ENCODE results near the gene HSD17B4.
"Not testable (repeated sequence)": the region's sequence is repeated elsewhere in the genome, so short reads cannot be mapped to it uniquely, and the experiment has no call there.

The HSD17B4 gene

GRCh38 chr5:119432674-119433237 lies 19.5 kb upstream of the HSD17B4 start:
- DNase-seq (ENCODE audit: low read depth): not testable (repeated sequence)

GRCh38 chr5:119435436-119436132 lies 16.7 kb upstream of the HSD17B4 start:
- DNase-seq (ENCODE audit: low read depth): peak; percentile 56

GRCh38 chr5:119437785-119438586 lies 14.3 kb upstream of the HSD17B4 start:
- DNase-seq (ENCODE audit: low read depth): not testable (repeated sequence)

- not testable (repeated sequence) for DNase-seq (ENCODE audit: low read depth)
Observed at GRCh38 chr5:119438587-119438917, 13.7 kb upstream of the HSD17B4 start.

GRCh38 chr5:119439140-119439631 lies 13.1 kb upstream of the HSD17B4 start:
- DNase-seq (ENCODE audit: low read depth): no peak

GRCh38 chr5:119439632-119440031 lies 12.7 kb upstream of the HSD17B4 start:
- DNase-seq (ENCODE audit: low read depth): not testable (repeated sequence)

DNA sequence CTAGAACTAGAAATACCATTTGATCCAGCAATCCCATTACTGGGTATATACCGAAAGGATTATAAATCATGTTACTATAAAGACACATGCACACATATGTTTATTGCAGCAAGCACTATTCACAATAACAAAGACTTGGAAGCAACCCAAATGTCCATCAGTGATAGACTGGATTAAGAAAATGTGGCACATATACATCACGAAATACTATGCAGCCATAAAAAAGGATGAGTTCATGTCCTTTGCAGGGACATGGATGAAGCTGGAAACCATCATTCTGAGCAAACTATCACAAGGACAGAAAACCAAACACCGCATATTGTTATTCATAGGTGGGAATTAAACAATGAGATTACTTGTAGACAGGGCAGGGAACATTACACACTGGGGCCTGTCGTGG lies 7.7 kb upstream of the HSD17B4 start:
- DNase-seq (ENCODE audit: low read depth): not testable (repeated sequence)

DNA sequence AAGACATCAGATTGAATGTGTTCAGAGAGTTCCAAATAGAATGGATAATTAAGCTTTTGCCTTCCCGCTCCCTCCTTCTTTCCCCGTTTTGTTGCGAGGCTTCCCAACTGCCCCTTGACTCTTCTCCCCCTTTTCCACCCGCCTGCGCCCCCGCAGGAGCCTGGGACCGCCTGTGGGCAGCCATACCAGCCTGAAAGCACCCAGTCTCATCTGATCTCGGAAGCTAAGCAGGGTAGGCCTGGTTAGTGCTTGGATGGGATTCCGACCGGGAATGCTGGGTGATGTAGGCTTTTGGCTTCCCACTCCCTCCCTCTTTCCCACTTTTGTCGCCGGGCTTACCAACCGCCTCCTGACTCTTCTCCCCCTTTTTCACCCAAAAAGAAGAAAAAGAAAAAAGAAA lies 6.8 kb upstream of the HSD17B4 start:
- DNase-seq (ENCODE audit: low read depth): no peak

DNA sequence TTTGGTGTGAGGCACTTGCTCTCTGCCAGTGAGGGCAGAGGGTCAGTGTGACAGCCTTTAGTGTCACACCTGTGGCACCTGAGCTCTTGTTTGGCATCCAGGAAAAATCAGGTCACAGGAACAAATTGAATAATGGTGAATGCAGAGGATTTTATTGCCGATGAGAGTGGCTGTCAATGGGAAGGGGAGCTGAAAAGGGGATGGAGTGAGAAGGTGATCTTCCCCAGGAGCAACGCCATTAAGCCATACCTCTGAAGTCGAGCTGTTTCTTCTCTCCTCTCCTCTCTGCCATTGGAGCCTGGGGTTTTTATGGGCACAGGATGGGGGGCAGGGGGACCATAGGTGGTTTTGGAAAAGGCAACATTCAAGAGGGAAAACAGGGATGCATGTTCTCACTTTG lies 2.4 kb upstream of the HSD17B4 start:
- DNase-seq (ENCODE audit: low read depth): no peak

- not testable (repeated sequence) for DNase-seq (ENCODE audit: low read depth)
Observed at GRCh38 chr5:119450627-119451026, 1.7 kb upstream of the HSD17B4 start.

GRCh38 chr5:119451561-119451960 lies 736 bp upstream of the HSD17B4 start:
- DNase-seq (ENCODE audit: low read depth): no peak

DNA sequence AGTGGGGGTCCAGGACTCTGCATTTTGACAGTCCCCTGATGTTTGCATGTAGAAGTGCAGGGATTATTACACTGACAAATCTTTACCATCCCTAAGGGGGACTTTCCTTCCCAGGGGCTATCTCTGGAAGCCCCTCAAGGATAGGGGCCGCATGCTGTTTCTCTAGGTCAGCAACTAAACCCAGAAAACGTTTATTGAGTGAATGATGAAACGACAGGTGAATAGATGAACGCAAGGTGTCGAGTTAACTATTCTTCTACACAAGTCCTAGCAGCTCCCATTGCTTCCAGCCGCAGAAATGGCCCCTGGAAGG lies 281 bp upstream of the HSD17B4 start:
- no peak for DNase-seq (ENCODE audit: low read depth)

DNA sequence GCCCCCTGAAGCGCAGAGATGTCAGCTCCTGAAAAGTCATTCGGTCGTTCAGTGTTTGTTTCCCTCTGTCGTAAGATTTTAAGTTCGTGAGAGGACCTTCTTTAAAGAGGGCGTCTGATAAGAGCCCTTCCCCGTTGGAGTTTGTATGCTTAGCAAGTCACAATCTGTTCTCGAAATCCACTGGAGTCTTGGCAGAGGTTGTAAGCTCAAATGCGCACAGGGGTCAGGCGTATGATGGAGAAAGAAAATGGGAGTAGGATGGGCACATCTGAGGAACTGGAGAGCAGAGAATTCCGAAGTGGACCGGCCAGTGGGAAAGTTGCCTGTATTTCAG lies 710 bp downstream of the HSD17B4 start:
- no peak for DNase-seq (ENCODE audit: low read depth)

DNA sequence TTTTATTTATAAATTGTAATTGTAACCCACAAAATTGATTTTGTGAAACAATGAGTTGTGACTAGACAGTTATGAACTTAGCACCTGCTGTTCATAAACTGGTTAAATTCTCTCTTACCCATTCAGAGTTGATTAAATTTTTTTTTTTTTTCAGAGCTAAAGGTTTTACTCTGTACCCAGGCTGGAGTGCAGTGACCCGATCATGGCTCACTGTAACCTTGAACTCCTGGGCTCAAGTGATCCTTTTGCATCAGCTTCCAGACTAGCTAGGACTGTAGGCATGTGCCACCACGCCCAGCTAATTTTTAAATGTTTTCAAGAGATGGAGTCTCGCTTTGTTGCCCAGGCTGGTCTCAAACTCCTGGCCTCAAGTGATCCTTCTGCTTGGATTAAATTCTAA lies 1.9 kb downstream of the HSD17B4 start:
- DNase-seq (ENCODE audit: low read depth): no peak

- DNase-seq (ENCODE audit: low read depth): no peak
Observed at GRCh38 chr5:119458911-119459632, 6.8 kb downstream of the HSD17B4 start.

DNA sequence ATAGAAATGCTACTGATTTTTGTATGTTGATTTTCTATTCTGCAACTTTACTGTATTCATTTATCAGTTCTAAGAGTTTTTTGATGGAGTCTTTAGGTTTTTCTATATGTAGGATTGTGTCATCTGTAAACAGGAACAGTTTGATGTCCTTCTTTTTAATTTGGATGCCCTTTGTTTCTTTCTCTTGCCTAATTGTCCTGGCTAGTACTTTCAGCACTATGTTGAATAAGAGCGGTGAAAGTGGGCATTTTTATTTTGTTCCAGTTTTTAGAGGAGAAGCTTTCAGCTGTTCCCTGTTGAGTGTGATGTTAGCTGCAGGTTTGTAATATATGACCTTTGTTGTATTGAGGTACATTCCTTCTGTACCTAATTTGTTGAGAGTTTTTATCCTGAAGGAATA lies 13.3 kb downstream of the HSD17B4 start:
- no peak for DNase-seq (ENCODE audit: low read depth)

GRCh38 chr5:119468286-119468685 lies 16.0 kb downstream of the HSD17B4 start:
- no peak for DNase-seq (ENCODE audit: low read depth)

DNA sequence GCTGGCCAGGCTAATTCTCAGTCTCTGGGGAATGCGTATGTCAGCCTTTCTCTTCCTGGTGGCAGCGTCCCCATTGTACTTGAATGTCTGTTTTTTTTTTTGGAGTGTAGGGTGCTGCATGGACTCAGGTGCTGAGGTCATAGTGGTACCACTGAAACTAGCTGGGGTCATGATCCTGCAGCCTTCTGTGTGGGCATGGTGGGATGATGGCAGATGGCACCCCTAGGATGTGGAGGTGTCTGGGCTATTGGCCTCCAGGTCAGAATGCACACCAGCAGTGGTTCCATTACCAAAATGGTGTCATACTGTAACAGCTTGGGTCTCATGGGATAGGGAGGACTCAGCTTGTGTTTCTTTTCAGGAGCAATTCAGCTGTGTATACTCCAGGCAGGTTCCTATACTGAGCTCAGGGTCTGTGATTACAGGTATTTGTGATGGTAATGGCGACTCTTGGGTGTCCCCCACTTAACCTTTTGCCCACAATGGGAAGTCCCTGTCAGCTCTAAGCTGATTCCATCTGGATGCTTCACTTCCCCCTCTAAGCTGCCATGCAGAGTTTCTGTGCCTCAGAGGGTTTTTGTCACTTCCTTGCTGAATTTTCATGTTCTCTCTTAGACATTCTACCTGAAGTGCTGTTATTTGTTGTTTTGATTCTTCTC lies 17.9 kb downstream of the HSD17B4 start:
- DNase-seq (ENCODE audit: low read depth): no peak

GRCh38 chr5:119470851-119471451 lies 18.7 kb downstream of the HSD17B4 start:
- no peak for DNase-seq (ENCODE audit: low read depth)

DNA sequence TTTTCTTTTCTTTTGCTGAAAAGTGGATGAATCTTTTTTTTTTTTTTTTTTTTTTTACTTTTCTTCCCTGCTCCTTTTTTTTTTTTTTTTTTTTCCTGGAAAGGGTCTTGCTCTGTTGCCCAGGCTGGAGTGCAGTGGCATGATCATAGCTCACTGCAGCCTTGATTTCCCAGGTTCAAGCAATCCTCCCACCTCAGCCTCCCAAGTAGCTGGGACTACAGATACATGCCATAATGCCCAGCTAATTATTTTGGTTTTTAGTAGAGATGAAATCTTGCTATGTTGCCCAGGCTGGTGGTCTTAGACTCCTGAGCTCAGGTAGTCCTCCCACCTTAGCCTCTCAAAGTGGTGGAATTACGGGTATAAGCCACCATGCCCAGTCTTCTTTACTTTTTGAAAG lies 20.9 kb downstream of the HSD17B4 start:
- no peak for DNase-seq (ENCODE audit: low read depth)

- no peak for DNase-seq (ENCODE audit: low read depth)
Observed at GRCh38 chr5:119476341-119476740, 24.0 kb downstream of the HSD17B4 start.

- no peak for DNase-seq (ENCODE audit: low read depth)
Observed at GRCh38 chr5:119478781-119479180, 26.5 kb downstream of the HSD17B4 start.
